Measurements from ENCODE around the gene MPHOSPH6. TPM values are rescaled to one million over a fixed set of nuclear protein-coding genes. Genes with fewer than 3 reads are reported as not detected.

MPHOSPH6 gene
- total RNA-seq, 1 experiment from 2014 or later: 40.4 TPM

DNA sequence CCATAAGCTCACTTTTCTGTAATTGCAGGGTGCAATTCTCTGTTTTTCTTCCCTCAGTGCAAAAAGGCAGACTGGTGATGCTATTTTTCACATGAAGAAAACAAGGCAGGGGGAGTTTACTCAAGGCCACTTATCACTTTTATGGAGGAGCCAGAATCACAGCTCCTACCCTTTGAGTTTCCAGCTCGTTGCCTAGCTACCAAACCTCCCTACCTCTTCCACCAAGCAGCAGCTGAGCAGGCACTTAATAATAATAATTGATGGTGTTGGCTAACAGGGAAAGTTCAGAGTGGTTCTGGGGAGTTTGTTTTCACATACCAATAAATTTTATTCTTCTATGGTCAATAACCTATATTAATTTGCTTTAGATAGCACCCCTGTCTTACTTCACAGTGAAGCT is 31.9 kb upstream of the MPHOSPH6 start:
- TF ChIP-seq, protein P1, sequence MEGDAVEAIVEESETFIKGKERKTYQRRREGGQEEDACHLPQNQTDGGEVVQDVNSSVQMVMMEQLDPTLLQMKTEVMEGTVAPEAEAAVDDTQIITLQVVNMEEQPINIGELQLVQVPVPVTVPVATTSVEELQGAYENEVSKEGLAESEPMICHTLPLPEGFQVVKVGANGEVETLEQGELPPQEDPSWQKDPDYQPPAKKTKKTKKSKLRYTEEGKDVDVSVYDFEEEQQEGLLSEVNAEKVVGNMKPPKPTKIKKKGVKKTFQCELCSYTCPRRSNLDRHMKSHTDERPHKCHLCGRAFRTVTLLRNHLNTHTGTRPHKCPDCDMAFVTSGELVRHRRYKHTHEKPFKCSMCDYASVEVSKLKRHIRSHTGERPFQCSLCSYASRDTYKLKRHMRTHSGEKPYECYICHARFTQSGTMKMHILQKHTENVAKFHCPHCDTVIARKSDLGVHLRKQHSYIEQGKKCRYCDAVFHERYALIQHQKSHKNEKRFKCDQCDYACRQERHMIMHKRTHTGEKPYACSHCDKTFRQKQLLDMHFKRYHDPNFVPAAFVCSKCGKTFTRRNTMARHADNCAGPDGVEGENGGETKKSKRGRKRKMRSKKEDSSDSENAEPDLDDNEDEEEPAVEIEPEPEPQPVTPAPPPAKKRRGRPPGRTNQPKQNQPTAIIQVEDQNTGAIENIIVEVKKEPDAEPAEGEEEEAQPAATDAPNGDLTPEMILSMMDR (IDR thresholded peaks at IDR 0.05; ENCODE audit: unreplicated experiment): no peak
- Mint-ChIP-seq H3K27me3 (ENCODE audit: unreplicated experiment) (peaks cover 36% of the 10 kb centered on the region), H3K9me3 (ENCODE audit: low read depth, unreplicated experiment) (peaks cover 3% of the 10 kb centered on the region), H3K4me1 (ENCODE audit: low read depth, unreplicated experiment) (peaks cover 18% of the 10 kb centered on the region), H3K27ac (ENCODE audit: unreplicated experiment) (no peak overlapping the region), H3K4me3 (ENCODE audit: low read depth, unreplicated experiment) (no peak overlapping the region), H3K36me3 (ENCODE audit: insufficient read depth, unreplicated experiment) (no peaks in the 10 kb centered on the region)
- no TSS peak for BruUV-seq (replicated peaks)
- DNase-seq: no peak
- CTCF ChIA-PET: interaction anchor here (0.5 to 0.6 kb wide), 2 partner anchors 18 to 223 kb away, joined by 3 to 4 read pairs; no protein-coding TSS in a partner anchor
- intact Hi-C loops (cut with micrococcal nuclease; ENCODE audit: unreplicated experiment): no loop called here

DNA sequence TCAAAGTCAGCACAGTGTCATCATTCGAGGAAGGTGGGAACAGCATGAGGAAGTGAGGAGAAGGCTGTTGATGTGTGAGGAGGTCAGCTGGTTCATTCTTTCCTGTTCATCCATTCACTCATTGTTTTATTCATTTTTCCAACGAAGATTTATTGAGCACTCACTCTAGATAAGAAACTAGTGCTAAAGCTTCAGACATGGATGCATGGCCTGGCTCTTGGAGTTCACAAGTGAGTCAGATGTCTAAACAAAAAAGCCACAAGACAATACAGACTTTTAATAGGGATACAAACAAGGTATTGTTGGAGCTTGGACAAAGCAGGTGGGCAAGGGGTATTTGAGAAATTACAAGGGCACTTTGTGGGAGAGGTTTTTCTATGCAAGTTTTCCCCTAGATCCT is 31.3 kb upstream of the MPHOSPH6 start:
- Mint-ChIP-seq H3K36me3 (ENCODE audit: insufficient read depth, unreplicated experiment) (no peaks in the 10 kb centered on the region), H3K27ac (ENCODE audit: unreplicated experiment) (no peak overlapping the region), H3K27me3 (ENCODE audit: unreplicated experiment) (peaks cover 30% of the 10 kb centered on the region), H3K9me3 (ENCODE audit: low read depth, unreplicated experiment) (no peaks in the 10 kb centered on the region), H3K4me3 (ENCODE audit: low read depth, unreplicated experiment) (no peak overlapping the region), H3K4me1 (ENCODE audit: low read depth, unreplicated experiment) (peaks cover 22% of the 10 kb centered on the region)
- no peak for DNase-seq
- CTCF ChIA-PET: interaction anchor here (0.6 kb wide), 1 partner anchor 17 kb away, joined by 4 read pairs; no protein-coding TSS in a partner anchor
- intact Hi-C loops (cut with micrococcal nuclease; ENCODE audit: unreplicated experiment): no loop called here
- TF ChIP-seq, protein P1 (IDR thresholded peaks at IDR 0.05; ENCODE audit: unreplicated experiment): no peak
- no TSS peak for BruUV-seq (replicated peaks)

DNA sequence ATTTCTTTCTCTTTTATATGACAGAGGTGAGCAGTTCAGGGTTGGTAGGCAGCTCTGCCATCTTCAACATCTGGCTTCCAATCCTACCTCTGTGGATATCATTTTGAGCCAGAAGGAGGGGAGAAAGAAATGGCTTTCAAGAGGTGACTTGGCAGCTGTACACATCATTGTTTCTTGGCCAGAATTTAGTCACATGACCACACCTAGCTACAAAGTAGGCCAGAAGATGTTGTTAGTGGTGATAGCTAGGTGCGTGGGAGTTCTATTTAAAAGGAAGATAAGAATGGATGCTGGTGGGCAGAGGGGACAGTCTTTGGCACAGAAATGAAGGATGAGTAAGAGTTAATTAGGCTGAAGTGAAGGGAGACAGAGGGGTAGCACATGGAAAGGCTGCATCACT is 29.2 kb upstream of the MPHOSPH6 start:
- intact Hi-C loops (cut with micrococcal nuclease; ENCODE audit: unreplicated experiment): no loop called here
- Mint-ChIP-seq H3K9me3 (ENCODE audit: low read depth, unreplicated experiment) (no peaks in the 10 kb centered on the region), H3K27me3 (ENCODE audit: unreplicated experiment) (peaks cover 26% of the 10 kb centered on the region), H3K27ac (ENCODE audit: unreplicated experiment) (no peak overlapping the region), H3K4me1 (ENCODE audit: low read depth, unreplicated experiment) (peaks cover 26% of the 10 kb centered on the region), H3K36me3 (ENCODE audit: insufficient read depth, unreplicated experiment) (no peaks in the 10 kb centered on the region), H3K4me3 (ENCODE audit: low read depth, unreplicated experiment) (no peak overlapping the region)
- no TSS peak for BruUV-seq (replicated peaks)
- CTCF ChIA-PET: no interaction called here
- TF ChIP-seq, protein P1 (IDR thresholded peaks at IDR 0.05; ENCODE audit: unreplicated experiment): no peak
- DNase-seq: no peak

DNA sequence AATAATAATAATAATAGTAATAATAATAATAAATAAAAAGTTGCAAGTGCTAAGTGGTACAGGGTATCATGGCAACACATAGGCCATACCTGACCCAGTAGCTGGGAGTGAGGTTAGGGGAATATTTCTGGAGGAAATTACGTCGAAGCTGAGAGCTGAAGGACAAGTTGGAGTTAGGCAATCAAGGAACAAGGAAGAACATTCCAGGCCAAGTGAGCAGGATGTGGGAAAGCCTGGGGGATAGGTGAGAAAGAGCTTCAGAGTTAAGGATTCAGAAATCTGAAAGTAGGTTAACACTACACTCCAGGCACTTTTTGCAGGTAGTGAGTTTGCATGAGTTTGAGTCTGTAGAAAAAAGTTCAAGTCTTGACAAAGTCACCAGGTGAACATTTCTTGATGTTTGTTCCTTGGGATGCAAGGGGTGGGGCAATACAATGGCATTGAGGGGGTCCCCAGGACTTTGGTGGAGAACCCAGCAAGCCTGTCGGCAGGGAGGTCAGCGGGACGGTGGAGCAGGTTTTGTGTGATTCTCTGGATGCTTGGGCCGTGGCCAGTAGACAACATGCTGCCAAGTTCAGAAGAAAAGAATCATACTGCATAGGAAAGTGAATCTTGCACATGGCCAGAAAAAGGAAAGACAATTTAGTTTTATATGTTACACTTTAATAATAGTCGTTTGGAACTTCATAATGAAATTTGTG is 27.7 kb upstream of the MPHOSPH6 start:
- DNase-seq: peak; percentile 30
- CTCF ChIA-PET: no interaction called here

More for the DNA sequence above, 27.7 kb upstream of the MPHOSPH6 start:
- no peak overlapping the region for H3K27ac Mint-ChIP-seq (ENCODE audit: unreplicated experiment)
- no TSS peak for BruUV-seq (replicated peaks)
- TF ChIP-seq, protein P1 (IDR thresholded peaks at IDR 0.05; ENCODE audit: unreplicated experiment): no peak
- H3K4me3 Mint-ChIP-seq (ENCODE audit: low read depth, unreplicated experiment): no peak overlapping the region
- intact Hi-C loops (cut with micrococcal nuclease; ENCODE audit: unreplicated experiment): no loop called here
- H3K4me1 Mint-ChIP-seq (ENCODE audit: low read depth, unreplicated experiment): peaks cover 33% of the 10 kb centered on the region
- no peaks in the 10 kb centered on the region for H3K9me3 Mint-ChIP-seq (ENCODE audit: low read depth, unreplicated experiment)
- H3K27me3 Mint-ChIP-seq (ENCODE audit: unreplicated experiment): peaks cover 26% of the 10 kb centered on the region
- H3K36me3 Mint-ChIP-seq (ENCODE audit: insufficient read depth, unreplicated experiment): no peaks in the 10 kb centered on the region

Measured in Calu3 (cell line).